Measurements from ENCODE around the gene CD27. TPM values are rescaled to one million over a fixed set of nuclear protein-coding genes. Genes with fewer than 3 reads are reported as not detected.

Gene CD27
- total RNA-seq, 1 experiment from 2014 or later: not detected

GRCh38 chr12:6434205-6435140, 10.3 kb upstream of the CD27 start:
- DNase-seq (ENCODE audit: unreplicated experiment): no peak
- Mint-ChIP-seq H3K4me1 (ENCODE audit: insufficient read depth, unreplicated experiment) (peaks cover 17% of the 10 kb centered on the region), H3K9me3 (ENCODE audit: unreplicated experiment) (no peaks in the 10 kb centered on the region), H3K36me3 (ENCODE audit: insufficient read depth, unreplicated experiment) (no peaks in the 10 kb centered on the region), H3K27me3 (ENCODE audit: insufficient read depth, unreplicated experiment) (no peaks in the 10 kb centered on the region), H3K4me3 (ENCODE audit: unreplicated experiment) (no peak overlapping the region), H3K27ac (ENCODE audit: low read depth, unreplicated experiment) (no peak overlapping the region)
- intact Hi-C loops (cut with micrococcal nuclease): no loop called here
- no peak for TF ChIP-seq CTCF (IDR thresholded peaks at IDR 0.05; ENCODE audit: unreplicated experiment)
- CTCF ChIA-PET: interaction anchor here (0.7 to 1.9 kb wide), 3 partner anchors 11 to 60 kb away, joined by 3 to 11 read pairs (median 5); no protein-coding TSS in a partner anchor
- BruUV-seq (replicated peaks): no TSS peak
- POLR2A ChIA-PET: interaction anchor here (0.6 to 4.4 kb wide), 5 partner anchors 17 to 512 kb away, joined by 3 to 23 read pairs (median 3); partner anchors contain the start of genes GAPDH and TAPBPL

- no peak overlapping the region for H3K4me3 Mint-ChIP-seq (ENCODE audit: unreplicated experiment)
- POLR2A ChIA-PET: interaction anchor here (3.6 to 4.4 kb wide), 2 partner anchors 16 to 34 kb away, joined by 13 to 23 read pairs; partner anchors contain the start of genes TAPBPL and VAMP1
- peaks cover 5% of the 10 kb centered on the region for H3K4me1 Mint-ChIP-seq (ENCODE audit: insufficient read depth, unreplicated experiment)
- no peak for DNase-seq (ENCODE audit: unreplicated experiment)
- no peak overlapping the region for H3K27ac Mint-ChIP-seq (ENCODE audit: low read depth, unreplicated experiment)
- CTCF ChIA-PET: interaction anchor here (1.3 kb wide), 1 partner anchor 29 kb away, joined by 3 read pairs; no protein-coding TSS in a partner anchor
- H3K9me3 Mint-ChIP-seq (ENCODE audit: unreplicated experiment): no peaks in the 10 kb centered on the region
- intact Hi-C loops (cut with micrococcal nuclease): no loop called here
- no peak for TF ChIP-seq CTCF (IDR thresholded peaks at IDR 0.05; ENCODE audit: unreplicated experiment)
- H3K27me3 Mint-ChIP-seq (ENCODE audit: insufficient read depth, unreplicated experiment): no peaks in the 10 kb centered on the region
- no peaks in the 10 kb centered on the region for H3K36me3 Mint-ChIP-seq (ENCODE audit: insufficient read depth, unreplicated experiment)
- no TSS peak for BruUV-seq (replicated peaks)
These were observed 8.6 kb upstream of the CD27 start for GRCh38 chr12:6435961-6436715.

GRCh38 chr12:6437586-6437985, 7.2 kb upstream of the CD27 start:
- ChIA-PET POLR2A (interaction anchor here (3.6 kb wide), 1 partner anchor 33 kb away, joined by 13 read pairs; the partner anchor contains the start of gene VAMP1), CTCF (interaction anchor here (1.0 to 2.1 kb wide), 2 partner anchors 13 to 158 kb away, joined by 3 to 9 read pairs; no protein-coding TSS in a partner anchor)
- H3K36me3 Mint-ChIP-seq (ENCODE audit: insufficient read depth, unreplicated experiment): peaks cover 5% of the 10 kb centered on the region
- DNase-seq (ENCODE audit: unreplicated experiment): no peak
- BruUV-seq (replicated peaks): no TSS peak
- no peaks in the 10 kb centered on the region for H3K27me3 Mint-ChIP-seq (ENCODE audit: insufficient read depth, unreplicated experiment)
- no peak overlapping the region for H3K4me3 Mint-ChIP-seq (ENCODE audit: unreplicated experiment)
- intact Hi-C loops (cut with micrococcal nuclease): no loop called here
- H3K27ac Mint-ChIP-seq (ENCODE audit: low read depth, unreplicated experiment): no peak overlapping the region
- no peaks in the 10 kb centered on the region for H3K9me3 Mint-ChIP-seq (ENCODE audit: unreplicated experiment)
- TF ChIP-seq CTCF (IDR thresholded peaks at IDR 0.05; ENCODE audit: unreplicated experiment): no peak
- no peaks in the 10 kb centered on the region for H3K4me1 Mint-ChIP-seq (ENCODE audit: insufficient read depth, unreplicated experiment)

All from MCF 10A (cell line).